ENCODE data around the gene GDPD5. TPM values are rescaled to one million over a fixed set of nuclear protein-coding genes. Genes with fewer than 3 reads are reported as not detected.

Gene GDPD5
- total and polyA plus RNA-seq, 10 of the 15 experiments (the other 5 are each of a cell fraction or from before 2014, with no cell fraction given): 0.10 to 30.0 (median 6.7) TPM

- TF ChIP-seq E2F8 (IDR thresholded peaks at IDR 0.05; ENCODE audit: low read depth, partially characterized antibody) (no peak), HCFC1 (IDR thresholded peaks at IDR 0.05; ENCODE audit: low read length) (0 out of 2 replicates have a peak, but pooled peaks have one; percentile 15), GATAD2B (conservative IDR thresholded peaks at IDR 0.05; ENCODE audit: low read depth) (0 out of 2 replicates have a peak, but pooled peaks have one; percentile 40), RAD21 (IDR thresholded peaks at IDR 0.05; ENCODE audit: insufficient read depth, low read depth, low read length) (peak; percentile 100), IRF4 (IDR thresholded peaks at IDR 0.05; ENCODE audit: low read depth, low read length) (0 out of 2 replicates have a peak, but pooled peaks have one; percentile 41)
These were observed 80.3 kb downstream of the GDPD5 start (continued) for GRCh38 chr11:75445315-75445953.

GRCh38 chr11:75443043-75443442 is 82.7 kb downstream of the GDPD5 start:
- WGBS (ENCODE audit: insufficient coverage, insufficient replicate concordance, low lambda C conversion rate, missing lambda C conversion rate): 33% methylated on average over 12 of the region's 12 CpGs
- ChIA-PET RAD21 (ENCODE audit: unreplicated experiment) (interaction anchor here (1.0 to 4.1 kb wide), 2 partner anchors 79 to 87 kb away, joined by 3 to 53 read pairs; no protein-coding TSS in a partner anchor), SMC1A (ENCODE audit: uncharacterized antibody, unreplicated experiment) (interaction anchor here (0.9 to 5.5 kb wide), 4 partner anchors 8 to 88 kb away, joined by 3 to 114 read pairs (median 6); no protein-coding TSS in a partner anchor), CTCF (interaction anchor here (0.9 to 9.1 kb wide), 6 partner anchors 9 to 163 kb away, joined by 3 to 288 read pairs (median 9); partner anchors contain the start of gene GDPD5), POLR2A (no interaction called here)
- Histone ChIP-seq H3K4me1 (ENCODE audit: control insufficient read depth, insufficient read depth, low read length) (no peaks in the 10 kb centered on the region), H3K36me3 (ENCODE audit: control insufficient read depth in 2 of 2, insufficient read depth in 2 of 2, low read length in 1 of 2) (no peaks in the 10 kb centered on the region; a peak in 1 of 4 replicates), H3K9me3 (replicated peaks; ENCODE audit: control insufficient read depth, insufficient read depth, low read length) (no peaks in the 10 kb centered on the region), H3K27ac (ENCODE audit: control insufficient read depth, insufficient read depth) (no peak overlapping the region), H3K4me3 (no peak overlapping the region), H4K20me1 (ENCODE audit: control insufficient read depth, insufficient read depth) (no peaks in the 10 kb centered on the region; the same call in 1 of the 2 replicates), H3K27me3 (replicated peaks in 1 of 2; ENCODE audit: control insufficient read depth in 2 of 2, insufficient read depth in 2 of 2, low read length in 1 of 2) (no peaks in the 10 kb centered on the region; a peak in 1 of 4 replicates), H3K9ac (ENCODE audit: control insufficient read depth, insufficient read depth, low read length) (no peak overlapping the region), H3K4me2 (ENCODE audit: control insufficient read depth, insufficient read depth) (no peak overlapping the region), H3K79me2 (ENCODE audit: control insufficient read depth, insufficient read depth, low read length) (no peaks in the 10 kb centered on the region), H2AFZ (ENCODE audit: control insufficient read depth, low read depth, low read length) (no peak overlapping the region)
- BruUV-seq (replicated peaks): no TSS peak
- intact Hi-C loops (cut with micrococcal nuclease; ENCODE audit: unreplicated experiment): loop anchor here (10.0 kb wide), 1 partner anchor 262 kb away; no protein-coding TSS in a partner anchor
- TF ChIP-seq RBBP5 (conservative IDR thresholded peaks at IDR 0.05): no peak
- no peak for TF ChIP-seq DPF2 (IDR thresholded peaks at IDR 0.05)
- TF ChIP-seq IRF4 (IDR thresholded peaks at IDR 0.05; ENCODE audit: low read depth, low read length): no peak
- no peak for TF ChIP-seq HDAC2 (IDR thresholded peaks at IDR 0.05)
- TF ChIP-seq NKRF (conservative IDR thresholded peaks at IDR 0.05): no peak
- TF ChIP-seq LARP7 (IDR thresholded peaks at IDR 0.05): no peak
- no peak for TF ChIP-seq PRDM15 (CRISPR knock-in tag; IDR thresholded peaks at IDR 0.05)
- TF ChIP-seq MEF2A (IDR thresholded peaks at IDR 0.05; ENCODE audit: insufficient read depth, low read depth, low read length): no peak
- no peak for ATAC-seq
- no peak for FAIRE-seq
- in situ Hi-C loops (cut with MboI): no loop called here
- DNase-seq (ENCODE audit: low read depth, low spot score): no peak
